ENCODE results near the gene DIPK2B.

Gene DIPK2B, protein sequence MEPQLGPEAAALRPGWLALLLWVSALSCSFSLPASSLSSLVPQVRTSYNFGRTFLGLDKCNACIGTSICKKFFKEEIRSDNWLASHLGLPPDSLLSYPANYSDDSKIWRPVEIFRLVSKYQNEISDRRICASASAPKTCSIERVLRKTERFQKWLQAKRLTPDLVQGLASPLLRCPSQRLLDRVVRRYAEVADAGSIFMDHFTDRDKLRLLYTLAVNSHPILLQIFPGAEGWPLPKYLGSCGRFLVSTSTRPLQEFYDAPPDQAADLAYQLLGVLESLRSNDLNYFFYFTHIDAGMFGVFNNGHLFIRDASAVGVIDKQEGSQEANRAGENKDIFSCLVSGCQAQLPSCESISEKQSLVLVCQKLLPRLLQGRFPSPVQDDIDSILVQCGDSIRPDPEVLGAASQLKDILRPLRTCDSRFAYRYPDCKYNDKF

DNA sequence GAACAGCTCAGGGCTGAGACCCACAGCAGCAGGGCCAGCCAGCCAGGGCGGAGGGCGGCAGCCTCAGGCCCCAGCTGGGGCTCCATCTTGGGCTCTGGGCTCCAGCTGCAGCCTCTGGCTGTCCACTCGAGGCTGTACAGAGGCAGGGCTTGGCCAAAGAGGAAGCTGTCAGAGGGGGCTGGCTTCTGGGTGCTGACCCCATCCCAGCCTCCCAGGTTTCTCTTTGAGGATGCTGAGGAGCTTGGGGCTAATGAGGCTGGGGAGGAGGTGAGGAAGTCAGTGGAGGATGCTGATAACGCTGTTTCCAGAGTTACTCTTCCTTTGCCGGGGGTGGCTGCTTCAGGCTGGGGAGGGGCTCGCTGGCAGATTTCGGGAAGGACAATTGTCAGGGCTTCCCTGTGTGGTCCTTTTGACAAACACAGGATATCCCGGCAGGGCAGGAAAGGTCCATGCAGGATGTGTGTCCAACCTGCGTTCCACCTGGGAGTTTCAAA, at the start of gene DIPK2B:
TSS of gene DIPK2B (minus strand) at position 136 of the 494 bp plus-strand sequence. CDS start at position 86, 50 bp downstream.
- no peak for DNase-seq

DNA sequence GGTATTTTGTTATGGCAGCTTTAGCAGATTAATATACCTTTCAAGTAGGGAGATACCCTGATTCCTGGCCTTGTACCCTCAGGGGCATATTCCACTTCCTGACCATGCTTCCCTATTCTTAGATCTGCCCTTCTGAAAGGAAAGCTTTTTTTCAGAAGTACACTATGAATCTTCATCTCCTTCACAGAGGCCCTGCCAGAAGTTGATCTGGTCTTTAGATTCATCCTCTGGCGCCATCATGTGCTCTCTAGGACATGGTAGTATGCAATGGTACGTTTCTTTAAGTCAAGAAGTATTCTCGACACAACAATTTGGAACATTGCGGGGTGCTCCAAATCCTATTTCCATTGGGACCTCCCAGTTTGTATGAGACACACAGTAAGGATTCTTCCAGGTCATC, 39.6 kb upstream of the DIPK2B start:
- DNase-seq, result no peak

DNA sequence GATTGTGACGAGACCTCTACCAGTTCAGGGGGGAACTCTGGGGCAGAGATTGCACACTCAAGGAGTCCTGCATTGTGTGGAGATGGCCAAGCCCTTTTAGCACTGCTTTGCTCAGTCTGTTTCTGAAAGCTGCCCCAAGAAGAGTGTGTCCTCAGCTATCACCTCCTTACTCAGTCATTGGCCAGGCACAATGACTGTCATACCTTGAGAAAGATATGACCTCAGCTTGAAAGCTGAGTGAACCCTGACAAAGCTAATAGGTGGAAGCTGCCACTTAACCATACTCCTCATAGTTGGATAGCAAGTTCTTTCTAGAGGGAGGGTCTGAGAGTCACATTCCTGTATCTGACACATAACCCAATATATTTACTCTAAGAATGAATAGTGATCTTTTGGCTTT, 37.8 kb upstream of the DIPK2B start:
- no peak for DNase-seq

DNA sequence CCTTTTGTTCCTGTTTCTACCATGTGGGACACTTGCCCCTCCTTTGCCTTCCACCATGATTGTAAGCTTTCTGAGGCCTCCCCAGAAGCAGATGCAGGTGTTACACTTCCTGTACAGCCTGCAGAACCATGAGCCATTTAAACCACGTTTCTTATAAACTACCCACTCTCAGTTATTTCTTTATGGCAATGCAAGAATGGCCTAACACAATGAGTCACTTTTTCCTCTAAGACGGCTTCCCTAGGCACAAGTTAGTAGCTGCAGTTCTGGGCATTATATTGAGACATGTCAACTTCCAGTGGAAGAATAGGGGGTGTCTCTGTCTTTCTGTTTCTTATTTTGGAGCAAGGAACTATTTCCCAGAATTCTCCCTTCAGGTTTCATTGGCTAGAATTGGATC, 32.9 kb upstream of the DIPK2B start:
- no peak for DNase-seq

DNA sequence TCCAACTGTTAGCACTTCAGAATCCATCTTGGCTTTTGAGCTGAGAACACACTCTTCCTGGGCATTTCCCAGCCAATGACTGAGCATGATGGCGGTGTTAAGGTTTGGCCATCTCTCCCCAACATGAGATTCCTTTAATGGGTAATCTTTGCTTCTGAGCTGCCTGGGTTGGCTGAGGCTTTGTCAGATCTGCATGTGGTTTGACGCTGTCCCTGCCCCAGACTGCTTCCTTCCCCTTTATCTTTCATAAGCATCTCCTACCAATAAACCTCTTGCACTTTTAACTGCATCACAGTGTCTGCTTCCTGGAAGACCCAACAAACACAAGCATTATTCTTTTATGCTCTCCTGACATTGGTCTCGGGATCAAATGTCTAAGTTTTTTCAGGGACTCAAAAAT, 31.5 kb upstream of the DIPK2B start:
- DNase-seq, result peak; percentile 37

DNA sequence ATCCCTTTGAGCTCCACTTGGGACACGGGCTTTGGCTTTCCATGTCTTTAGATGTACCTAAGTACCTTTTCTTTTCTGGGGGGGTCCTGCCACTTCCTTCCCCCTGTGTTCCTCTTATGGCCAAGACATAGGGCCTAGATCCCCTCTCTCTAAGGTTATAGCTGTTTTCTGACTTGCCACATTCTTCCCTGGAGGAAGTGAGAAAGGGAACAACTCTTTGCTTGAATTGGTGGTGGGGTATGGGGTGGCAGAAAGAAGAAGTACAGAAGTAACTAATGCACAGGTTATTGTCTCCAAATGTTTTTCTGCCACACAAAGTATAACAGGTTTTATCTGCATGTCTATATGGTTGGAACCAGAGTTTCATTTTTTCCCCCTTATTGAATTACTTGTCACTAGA, 29.7 kb upstream of the DIPK2B start:
- DNase-seq, result no peak

DNA sequence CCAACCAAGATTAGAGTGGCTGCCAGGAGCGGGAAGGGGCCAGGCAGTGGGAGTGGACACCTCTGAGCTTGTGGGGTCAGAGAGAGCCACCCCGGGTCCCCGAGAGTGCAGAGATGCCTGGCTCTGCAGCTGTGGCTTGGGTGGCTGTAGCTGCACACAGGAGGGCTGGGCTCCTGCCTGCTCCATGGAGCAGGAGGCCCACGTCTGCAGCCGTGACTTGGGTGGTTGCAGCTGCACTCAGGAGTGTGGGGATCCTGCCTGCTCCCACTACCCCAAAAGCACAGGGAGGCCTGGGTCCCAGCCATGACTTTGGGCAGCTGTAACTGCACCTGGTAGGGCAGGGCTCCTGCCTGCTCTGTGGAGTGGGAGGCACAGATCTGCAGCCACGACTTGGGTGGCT, 28.7 kb upstream of the DIPK2B start:
- no peak for DNase-seq

DNA sequence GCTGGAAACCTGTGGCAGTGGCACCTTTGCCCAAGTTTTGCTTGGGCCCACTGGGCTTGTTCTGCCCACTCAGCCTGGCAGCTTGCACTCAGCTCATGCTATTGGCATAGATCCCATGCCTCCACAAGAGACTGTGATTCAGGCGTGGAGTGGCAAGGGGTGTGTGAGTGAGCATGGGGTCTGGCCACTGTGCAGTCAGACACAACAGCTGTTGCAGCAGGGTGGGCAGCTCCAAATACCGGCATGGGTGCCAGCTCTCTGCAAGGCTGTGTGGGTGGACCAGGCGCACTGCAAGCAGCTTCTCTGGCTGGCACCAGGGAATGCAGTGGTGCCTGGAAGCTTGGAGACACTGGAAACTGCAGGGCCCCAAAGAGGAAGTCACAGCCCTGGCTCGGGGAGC, 27.4 kb upstream of the DIPK2B start:
- DNase-seq, result no peak

DNA sequence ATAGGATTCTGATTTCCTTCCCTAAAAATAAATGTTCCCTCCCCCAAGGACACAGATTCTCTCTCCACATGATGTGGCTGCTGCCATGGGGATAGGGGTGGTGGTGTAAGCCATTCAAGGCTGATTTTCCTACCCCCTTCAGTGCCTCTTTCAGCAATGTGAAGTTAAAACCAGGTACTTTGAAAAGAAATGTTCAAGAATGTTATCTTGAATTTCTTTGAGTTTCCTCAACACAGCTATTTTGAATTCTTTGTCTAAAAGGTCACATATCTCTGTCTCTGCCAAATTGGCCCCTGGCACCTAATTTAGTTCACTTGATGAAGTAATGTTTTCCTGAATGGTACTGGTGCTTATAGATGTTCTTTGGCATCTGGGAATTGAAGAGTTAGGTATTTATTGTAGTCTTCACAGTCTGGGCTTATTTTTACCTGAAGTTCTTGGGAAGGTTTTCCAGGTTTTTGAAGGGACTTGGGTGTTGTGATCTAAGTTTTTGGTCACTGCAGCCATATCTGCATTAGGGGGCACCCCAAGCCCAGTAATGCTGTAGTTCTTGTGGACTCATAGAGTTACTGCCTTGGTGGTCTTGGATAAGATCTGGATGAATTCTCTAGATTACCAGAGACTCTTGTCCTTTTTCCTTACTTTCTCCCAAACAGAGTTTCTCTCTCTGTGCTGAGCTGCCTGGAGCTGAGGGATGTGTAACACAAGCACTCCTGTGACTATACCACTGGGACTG, 7.6 kb upstream of the DIPK2B start:
- no peak for DNase-seq

DNA sequence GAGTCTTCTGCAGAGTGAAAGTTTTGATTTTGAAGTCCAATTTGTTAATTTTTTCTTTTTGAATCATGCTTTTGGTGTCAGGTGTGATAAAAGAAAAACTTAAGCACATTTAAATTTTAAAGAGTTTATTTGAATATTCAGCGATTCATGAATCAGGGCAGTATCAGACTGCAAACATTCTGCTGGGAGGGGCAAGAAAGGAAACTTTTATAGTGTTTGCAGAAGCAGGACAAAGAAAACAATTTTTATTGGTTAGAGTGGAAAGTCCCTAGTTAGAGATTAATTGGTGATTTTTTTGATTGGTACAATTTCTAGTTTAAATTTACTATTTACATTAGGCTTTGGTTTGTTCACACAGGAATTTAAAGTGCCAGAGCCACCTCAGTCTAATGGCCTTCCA, 1.5 kb upstream of the DIPK2B start:
- no peak for DNase-seq

DNA sequence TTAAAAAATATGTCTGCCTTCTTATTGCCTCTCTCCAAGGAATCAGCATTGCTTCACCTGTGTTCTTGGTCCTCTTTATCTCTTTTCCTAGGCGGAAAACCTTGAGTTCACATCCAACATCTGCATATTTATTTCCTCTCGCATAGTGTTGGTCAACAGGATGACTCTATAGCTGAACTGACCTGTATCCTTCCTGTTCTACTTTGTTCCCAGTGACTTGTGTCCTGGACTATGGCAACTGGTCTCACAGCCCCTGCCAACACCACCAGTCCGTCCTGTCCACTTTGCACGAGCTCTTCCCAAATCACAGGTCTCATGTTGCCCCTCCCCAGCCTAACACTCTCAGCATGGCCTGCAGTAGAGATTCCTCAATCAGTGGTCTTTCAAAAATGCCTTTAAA, 2.0 kb downstream of the DIPK2B start:
- no peak for DNase-seq

DNA sequence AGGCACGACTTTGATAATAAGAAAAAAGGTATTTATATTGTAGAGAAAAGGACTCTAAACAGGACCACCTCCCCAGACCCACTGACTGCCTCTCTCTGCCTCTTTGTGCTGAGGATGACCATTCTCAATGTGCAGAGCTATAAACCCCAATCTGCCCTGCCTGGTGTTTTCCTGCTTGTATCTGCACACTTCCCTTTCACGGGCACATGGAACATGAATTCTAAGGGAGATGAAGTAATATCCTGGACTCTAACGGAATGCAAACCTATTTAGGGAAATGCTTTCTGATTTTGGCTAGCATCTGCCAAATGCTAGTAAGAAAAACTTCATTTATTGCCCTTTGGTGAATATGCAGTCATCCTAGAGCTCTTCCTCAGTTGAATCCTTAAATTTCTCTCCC, 2.4 kb downstream of the DIPK2B start:
- no peak for DNase-seq

DNA sequence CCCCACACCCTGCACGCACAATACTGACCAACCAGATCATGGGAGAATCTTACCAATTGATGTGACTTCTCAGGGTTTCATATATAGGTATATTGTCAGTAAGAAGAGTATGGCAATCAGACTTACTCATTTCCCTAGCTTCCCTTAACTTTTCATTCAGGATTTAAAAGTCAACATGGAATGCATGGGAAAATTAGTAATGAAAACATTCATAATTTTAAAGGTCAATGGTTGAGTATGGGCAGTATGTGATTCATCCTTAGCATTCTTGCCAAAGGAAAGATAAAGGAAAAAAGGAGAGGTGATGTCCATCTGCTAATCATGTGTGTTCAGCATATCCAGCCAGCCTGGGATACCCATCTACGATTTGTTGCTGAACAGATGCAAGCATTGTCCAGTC, 4.0 kb downstream of the DIPK2B start:
- no peak for DNase-seq

DNA sequence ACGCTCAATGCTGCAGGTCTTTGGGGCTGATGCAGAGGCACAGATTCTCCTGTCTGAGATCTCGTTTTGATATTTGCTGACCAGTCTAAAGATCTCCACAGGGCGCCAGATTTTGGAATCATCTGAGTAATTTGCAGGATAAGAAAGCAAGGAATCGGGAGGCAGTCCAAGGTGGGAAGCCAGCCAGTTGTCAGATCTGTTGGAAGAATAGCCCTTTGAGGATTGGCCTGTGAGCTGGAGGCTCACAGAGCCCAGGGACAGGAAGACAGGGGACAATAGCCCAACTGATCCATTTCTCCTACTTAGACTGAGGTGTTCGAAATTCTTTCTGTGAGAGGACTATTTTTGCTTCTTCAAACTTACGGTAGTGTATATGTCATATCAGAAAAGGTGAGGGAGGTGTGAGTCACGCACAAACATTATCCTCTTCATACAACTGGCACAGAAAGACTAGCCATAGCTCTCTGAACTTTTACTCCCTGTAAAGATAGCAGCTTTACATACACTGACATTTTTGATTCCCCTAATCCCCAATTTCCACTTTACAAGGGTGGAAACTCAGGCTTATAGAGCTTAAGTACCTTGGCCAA, 8.8 kb downstream of the DIPK2B start:
- DNase-seq, result no peak

DNA sequence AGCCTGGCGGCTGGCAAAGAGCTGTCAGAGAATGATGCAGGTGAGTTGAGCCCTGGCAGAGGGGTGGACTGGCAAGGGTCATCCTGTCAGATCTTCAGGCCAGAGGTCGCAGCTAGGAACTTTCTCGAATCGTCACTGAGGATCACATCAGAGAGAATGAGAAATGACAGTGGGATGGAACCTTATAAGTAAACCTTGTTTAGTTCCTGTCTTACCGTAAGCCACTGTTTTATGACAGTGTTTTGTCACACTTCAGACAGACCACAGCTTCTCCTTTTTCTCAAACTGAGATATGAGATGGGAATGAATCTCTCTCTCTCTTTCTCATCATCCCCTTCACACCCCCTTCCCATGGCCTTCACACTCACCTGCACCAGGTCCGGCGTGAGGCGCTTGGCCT, 9.3 kb downstream of the DIPK2B start:
- DNase-seq, result no peak

DNA sequence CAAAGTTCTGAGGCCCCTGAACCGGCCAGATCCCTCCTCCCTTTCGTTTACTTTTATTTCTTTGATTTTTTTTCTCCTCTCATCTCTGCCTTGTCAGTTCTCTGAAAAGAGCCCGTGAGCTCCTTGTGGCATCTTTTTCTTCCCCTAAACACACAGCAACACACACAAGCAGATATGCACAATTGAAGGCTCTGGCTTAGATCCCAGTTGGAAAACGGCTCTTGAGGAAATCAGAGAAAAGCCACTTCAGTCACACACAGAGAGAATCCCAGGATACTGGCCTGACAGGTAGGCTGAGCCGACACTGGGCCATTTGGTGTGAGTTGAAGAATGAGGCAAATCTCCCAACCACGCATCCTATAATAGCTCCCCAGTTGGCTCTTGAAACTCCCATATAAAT, 12.9 kb downstream of the DIPK2B start:
- no peak for DNase-seq

DNA sequence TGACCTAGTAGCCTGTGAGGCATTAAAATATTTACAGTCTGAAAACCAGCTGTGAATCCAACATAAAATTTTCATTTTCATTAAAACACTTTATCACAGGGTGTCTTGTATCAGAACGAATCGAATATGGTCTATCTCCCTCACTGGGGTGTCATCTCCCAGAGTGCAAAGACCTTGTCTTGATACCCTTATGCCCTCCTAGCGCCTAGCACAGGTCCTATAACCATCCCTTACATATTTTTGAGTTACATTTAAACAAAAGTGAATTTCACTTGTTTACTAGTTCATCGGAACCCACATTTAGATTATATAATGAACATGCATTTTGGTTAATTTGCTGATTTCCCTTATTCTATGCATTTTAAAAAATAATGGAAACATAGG, 14.0 kb downstream of the DIPK2B start:
- DNase-seq, result no peak

DNA sequence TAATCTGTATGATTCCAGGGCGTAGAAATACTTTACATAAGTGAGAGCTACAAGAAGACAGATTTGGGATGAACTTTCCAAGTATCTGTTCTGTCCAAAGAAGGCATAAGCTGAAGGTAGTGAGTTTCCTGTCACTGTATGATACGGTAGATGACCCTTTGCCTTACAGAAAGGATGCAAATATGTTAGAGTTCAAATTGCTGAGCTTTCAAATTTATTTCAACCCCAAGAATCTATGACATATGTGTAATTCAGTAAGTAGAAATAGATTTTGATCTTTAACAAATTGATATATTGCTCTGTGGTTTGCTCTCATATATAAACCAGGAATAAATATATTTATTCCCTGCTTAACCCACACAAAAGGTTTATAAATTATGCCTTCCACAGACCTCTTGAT, 16.5 kb downstream of the DIPK2B start:
- no peak for DNase-seq

DNA sequence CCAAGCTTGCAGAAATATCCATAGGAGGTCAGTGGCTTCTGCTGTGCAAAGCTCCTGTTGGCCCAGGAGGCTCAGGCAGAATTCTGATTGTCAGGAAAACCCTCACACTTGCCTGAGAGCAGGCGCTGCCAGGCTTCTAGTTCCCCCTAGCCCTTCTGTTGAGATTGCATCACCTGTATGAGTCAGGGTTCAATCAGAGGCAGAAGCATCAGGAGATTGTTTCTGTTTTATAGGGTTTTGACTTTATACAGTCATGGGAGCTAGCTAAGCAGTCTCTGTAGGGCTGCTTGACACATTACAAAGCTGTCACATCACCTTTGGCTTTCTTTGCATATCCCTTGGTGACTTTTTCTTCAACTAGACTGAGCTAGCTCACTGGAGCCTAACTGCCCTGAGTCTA, 27.8 kb downstream of the DIPK2B start:
- DNase-seq, result no peak

DNA sequence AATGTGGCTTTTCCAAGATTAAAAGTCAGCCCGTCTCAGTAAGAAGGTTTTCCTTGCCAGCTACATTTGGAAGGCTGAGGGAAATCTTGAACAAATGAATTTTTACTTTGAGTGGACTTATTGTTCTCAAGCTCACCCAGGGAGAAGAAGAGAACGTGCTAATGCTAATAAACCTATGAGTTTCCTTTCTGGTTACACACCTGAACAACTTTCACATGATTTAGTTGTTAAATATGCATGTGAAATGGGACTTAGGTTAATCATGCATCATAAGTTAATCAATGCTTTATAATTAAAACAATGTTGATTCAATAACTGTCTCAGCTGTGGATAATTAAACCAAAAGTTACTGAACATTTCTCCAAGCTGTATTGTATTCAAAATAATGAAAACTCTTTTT, 33.9 kb downstream of the DIPK2B start:
- no peak for DNase-seq

DNA sequence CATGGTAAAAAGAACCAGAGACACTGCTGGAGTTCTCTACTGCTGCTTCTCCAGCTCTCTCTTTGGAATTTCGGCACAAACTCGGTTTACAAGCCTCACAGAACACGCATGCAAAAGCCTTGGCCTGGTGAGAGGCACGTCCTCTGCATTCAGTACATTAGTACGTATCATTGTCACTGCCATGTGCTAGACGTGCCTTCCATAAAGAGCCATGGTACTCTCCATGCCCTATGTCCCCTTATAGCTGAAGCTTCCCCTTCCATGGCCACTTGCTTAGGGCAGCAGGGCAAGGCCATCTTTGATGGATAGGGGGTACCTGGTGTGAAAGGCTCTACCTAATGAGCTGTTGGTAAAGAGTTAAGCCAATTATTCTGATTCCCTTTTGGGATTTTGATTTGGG, 35.0 kb downstream of the DIPK2B start:
- no peak for DNase-seq

DNA sequence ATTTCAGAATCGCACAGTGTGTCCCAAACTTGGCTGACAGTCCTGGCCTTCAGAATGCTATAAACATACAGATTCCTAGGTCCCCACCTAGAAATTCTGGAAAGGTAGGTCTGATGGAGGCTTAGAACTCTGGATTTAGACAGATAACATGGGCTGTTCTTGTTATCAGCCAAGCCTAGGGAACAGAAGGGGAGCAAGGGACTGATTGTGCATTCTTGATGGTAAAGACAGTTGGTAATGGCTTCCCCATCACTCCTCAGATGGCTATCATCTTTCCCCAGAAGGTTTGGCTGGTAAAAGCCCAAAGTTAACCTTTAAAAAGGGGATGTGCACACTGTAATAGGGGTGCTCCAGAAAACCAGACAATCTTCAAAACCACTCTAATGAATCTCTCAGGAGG, 35.7 kb downstream of the DIPK2B start:
- no peak for DNase-seq

DNA sequence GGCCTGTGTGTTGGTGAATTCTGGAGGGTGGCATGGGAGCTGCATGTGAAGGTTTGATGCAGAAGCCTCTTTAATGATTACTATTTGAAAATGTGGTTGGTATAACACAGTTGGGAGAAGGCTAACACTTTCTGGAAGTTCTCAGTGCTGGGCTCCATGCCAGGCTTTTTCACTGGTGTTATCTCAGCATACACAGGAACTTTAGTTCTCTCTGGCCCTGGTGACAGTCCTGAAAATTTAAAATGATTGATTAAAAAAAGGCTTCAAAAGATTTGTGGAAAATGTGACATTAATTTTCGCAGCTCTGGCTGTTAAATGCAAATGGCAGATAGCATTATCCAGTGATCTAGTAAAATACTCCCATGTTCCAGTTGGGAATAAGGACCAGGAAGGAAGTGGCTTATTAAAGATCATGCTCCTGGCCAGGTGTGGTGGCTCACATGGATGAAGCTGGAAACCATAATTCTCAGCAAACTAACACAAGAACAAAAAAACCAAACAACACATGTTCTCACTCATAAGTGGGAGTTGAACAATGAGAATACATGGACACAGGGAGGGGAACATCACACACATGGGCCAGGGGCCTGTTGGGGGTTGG, 36.6 kb downstream of the DIPK2B start:
- DNase-seq, result no peak

DNA sequence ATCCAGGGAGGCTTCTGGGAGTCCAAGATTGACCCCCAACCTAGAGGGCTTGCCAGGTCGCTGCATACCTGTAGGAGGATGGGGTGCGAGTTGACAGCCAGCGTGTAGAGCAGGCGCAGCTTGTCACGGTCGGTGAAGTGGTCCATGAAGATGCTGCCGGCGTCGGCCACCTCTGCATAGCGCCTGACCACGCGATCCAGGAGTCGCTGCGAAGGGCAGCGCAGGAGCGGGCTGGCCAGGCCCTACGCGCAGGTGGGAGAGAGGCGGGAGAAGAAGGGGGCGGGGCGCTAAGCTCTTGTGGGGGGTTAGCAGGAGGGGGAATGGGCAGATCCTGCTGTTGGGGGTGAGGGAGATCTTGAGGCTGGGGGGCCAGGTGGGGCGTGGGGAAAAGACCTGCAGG, 43.0 kb downstream of the DIPK2B start:
- DNase-seq, result no peak

Data from CD4-positive, alpha-beta T cell treated with Interleukin-10 for 1 hour (primary cell).